ENCODE data around the gene FMO5.
"Not testable (repeated sequence)": the region's sequence is repeated elsewhere in the genome, so short reads cannot be mapped to it uniquely, and the experiment has no call there.

Gene FMO5

DNA sequence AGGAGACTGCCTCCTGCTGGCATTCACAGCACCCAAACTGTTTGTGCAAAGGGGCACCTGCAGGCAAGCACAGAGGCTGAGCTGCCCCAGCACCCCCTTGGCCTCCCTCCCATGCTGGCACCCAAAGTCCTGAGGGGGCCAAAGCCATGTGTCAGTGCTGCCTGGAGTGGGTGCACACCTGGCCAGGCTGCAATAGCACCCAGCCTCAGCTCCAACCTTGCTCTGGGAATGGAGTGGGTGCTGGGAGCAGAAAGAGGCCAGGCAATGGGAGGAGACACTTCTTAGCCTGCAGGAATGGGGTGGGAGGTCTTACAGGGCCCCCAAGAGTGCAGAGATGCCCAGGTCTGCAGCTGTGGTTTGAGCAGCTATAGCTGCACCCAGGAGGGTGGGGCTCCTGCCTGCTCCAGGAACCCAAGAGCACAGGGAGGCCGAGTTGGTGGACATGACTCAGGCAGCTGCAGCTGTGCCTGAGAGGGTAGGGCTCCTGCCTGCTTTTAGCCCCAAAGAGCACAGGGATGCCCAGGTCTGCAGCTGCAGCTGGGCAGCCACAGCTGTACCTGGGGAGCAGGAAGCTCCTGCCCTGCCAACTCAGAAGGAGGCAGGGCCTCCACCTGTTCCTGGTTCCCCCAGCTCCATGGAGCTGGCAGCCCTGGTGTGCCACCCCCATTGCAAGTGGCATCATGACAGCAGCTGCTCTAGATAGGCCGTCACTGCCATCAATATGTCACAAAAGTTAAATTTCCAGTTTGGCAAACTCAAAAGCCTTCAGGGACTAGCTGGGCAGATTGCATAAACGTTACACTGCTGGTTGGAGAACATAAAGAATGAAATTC, 12.0 kb upstream of the FMO5 start:
- CTCF ChIA-PET: interaction anchor here (1.5 to 1.6 kb wide), 2 partner anchors 10 to 14 kb away, joined by 3 to 6 read pairs; no protein-coding TSS in a partner anchor
- H3K4me3 ChIP-seq (ENCODE audit: low read depth, low read length): no peak overlapping the region
- no peak for DNase-seq (ENCODE audit: low read depth, low spot score)
- POLR2A ChIA-PET: no interaction called here
- TF ChIP-seq, protein P1, sequence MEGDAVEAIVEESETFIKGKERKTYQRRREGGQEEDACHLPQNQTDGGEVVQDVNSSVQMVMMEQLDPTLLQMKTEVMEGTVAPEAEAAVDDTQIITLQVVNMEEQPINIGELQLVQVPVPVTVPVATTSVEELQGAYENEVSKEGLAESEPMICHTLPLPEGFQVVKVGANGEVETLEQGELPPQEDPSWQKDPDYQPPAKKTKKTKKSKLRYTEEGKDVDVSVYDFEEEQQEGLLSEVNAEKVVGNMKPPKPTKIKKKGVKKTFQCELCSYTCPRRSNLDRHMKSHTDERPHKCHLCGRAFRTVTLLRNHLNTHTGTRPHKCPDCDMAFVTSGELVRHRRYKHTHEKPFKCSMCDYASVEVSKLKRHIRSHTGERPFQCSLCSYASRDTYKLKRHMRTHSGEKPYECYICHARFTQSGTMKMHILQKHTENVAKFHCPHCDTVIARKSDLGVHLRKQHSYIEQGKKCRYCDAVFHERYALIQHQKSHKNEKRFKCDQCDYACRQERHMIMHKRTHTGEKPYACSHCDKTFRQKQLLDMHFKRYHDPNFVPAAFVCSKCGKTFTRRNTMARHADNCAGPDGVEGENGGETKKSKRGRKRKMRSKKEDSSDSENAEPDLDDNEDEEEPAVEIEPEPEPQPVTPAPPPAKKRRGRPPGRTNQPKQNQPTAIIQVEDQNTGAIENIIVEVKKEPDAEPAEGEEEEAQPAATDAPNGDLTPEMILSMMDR (IDR thresholded peaks at IDR 0.05; ENCODE audit: insufficient read depth, low read length, missing control alignments): no peak

DNA sequence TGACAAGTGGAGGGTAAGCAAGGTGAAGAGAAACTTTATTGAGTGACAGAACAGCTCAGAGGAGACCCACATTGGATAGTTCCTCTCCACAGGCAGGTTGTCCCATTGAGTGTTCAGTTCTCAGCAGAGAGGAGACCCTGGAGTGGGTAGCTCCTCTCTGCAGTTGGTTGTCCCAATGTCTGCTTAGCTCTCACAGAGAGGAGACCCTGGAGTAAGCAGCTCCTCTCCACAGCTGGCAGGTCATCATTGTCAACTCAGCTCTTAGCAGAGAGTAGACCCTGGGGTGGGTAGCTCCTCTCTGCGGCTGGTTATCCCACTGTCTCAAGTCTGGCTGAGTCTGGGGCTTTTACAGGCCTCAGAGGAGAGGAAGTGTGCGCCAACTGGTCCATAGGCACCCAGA, 11.3 kb upstream of the FMO5 start:
- CTCF ChIA-PET: interaction anchor here (1.5 to 1.6 kb wide), 2 partner anchors 11 to 14 kb away, joined by 3 to 6 read pairs; no protein-coding TSS in a partner anchor
- TF ChIP-seq, protein P1 (IDR thresholded peaks at IDR 0.05; ENCODE audit: insufficient read depth, low read length, missing control alignments): no peak
- H3K4me3 ChIP-seq (ENCODE audit: low read depth, low read length): no peak overlapping the region
- POLR2A ChIA-PET: no interaction called here
- no peak for DNase-seq (ENCODE audit: low read depth, low spot score)

DNA sequence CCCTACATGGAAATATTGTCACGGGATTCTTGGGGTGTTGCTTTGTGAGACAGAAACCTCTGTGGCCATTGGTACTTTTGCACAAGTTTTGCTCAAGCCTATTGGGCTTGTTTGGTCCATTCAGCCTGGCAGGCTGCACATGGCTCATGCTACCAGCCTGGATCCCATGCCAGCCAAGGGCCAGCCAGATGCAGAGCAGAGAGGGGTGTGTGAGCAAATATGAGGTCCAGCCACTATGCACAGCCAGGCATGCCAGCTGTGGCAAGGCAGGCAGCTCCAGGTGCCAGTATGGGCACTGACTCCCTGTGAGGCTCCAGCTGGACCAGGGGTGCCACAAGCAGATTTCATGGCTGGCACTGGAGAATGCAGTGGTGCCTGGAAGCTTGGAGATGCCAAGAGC, 10.7 kb upstream of the FMO5 start:
- CTCF ChIA-PET: interaction anchor here (1.5 kb wide), 1 partner anchor 13 kb away, joined by 6 read pairs; no protein-coding TSS in a partner anchor
- TF ChIP-seq, protein P1 (IDR thresholded peaks at IDR 0.05; ENCODE audit: insufficient read depth, low read length, missing control alignments): no peak
- DNase-seq (ENCODE audit: low read depth, low spot score): no peak
- POLR2A ChIA-PET: no interaction called here
- H3K4me3 ChIP-seq (ENCODE audit: low read depth, low read length): no peak overlapping the region

DNA sequence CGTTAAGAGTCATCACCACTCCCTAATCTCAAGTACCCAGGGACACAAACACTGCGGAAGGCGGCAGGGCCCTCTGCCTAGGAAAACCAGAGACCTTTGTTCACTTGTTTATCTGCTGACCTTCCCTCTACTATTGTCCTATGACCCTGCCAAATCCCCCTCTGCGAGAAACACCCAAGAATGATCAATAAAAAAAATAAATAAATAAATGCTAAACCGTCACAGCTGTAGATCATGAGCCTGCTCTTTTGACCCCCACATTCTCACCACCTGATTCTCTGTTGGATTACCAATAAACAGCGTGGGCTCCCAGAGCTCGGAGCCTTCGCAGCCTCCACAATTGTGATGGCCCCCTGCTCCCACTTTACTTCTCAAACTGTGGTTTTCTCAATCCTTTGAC, 8.8 kb upstream of the FMO5 start:
- CTCF ChIA-PET; POLR2A ChIA-PET; DNase-seq (ENCODE audit: low read depth, low spot score); H3K4me3 ChIP-seq (ENCODE audit: low read depth, low read length): not testable (repeated sequence)

DNA sequence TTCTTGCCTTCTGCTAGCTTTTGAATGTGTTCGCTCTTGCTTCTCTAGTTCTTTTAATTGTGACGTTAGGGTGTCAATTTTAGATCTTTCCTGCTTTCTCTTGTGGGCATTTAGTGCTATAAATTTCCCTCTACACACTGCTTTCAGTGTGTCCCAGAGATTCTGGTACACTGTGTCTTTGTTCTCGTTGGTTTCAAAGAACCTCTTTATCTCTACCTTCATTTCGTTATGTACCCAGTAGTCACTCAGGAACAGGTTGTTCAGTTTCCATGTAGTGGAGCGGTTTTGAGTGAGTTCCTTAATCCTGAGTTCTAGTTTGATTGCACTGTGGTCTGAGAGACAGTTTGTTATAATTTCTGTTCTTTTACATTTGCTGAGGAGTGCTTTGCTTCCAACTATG, 5.9 kb upstream of the FMO5 start:
- CTCF ChIA-PET; DNase-seq (ENCODE audit: low read depth, low spot score); POLR2A ChIA-PET; H3K4me3 ChIP-seq (ENCODE audit: low read depth, low read length): not testable (repeated sequence)

- H3K4me3 ChIP-seq (ENCODE audit: low read depth, low read length): no peak overlapping the region
- DNase-seq (ENCODE audit: low read depth, low spot score): no peak
- ChIA-PET POLR2A (no interaction called here), CTCF (interaction anchor here (1.0 to 1.8 kb wide), 5 partner anchors 12 to 52 kb away, joined by 3 to 7 read pairs (median 3); partner anchors contain the start of gene CHD1L)
- TF ChIP-seq, protein P1 (IDR thresholded peaks at IDR 0.05; ENCODE audit: insufficient read depth, low read length, missing control alignments): no peak
Observed at GRCh38 chr1:147223740-147224615, 1.2 kb downstream of the FMO5 start.

DNA sequence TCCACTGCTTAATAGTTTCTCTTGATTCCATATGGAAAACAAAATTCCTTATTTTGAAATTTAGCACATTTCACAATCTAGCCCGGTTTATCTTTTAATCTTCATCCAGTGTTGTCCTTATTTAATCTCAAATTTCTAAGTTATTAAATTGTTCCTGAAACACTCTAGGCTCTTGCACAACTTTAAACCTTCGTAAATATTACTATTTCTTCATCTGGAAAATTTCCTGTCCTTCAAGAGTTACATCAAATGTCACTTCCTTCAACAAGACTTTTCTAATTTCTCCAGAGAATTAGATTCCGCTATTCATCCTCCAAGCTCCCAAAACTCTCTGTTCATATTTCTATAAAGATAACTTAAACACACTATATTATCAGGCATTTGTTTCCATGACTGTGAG, 6.5 kb downstream of the FMO5 start:
- POLR2A ChIA-PET: no interaction called here
- TF ChIP-seq, protein P1 (IDR thresholded peaks at IDR 0.05; ENCODE audit: insufficient read depth, low read length, missing control alignments): no peak
- no peak for DNase-seq (ENCODE audit: low read depth, low spot score)

More for the DNA sequence above, 6.5 kb downstream of the FMO5 start:
- H3K4me3 ChIP-seq (ENCODE audit: low read depth, low read length): no peak overlapping the region
- CTCF ChIA-PET: no interaction called here
